ENCODE measurements around the gene SEMA5B. TPM values are rescaled to one million over a fixed set of nuclear protein-coding genes. Genes with fewer than 3 reads are reported as not detected.

SEMA5B gene
- total and polyA plus RNA-seq, 2 of the 4 experiments (the other 2 are of a cell fraction): not detected

GRCh38 chr3:122952520-122952919, 75.0 kb downstream of the SEMA5B start:
- in situ Hi-C loops (cut with MboI; ENCODE audit: low sequenced_read_pairs) (no loop called here), intact Hi-C loops (cut with micrococcal nuclease) (loop anchor here (5.0 kb wide), 1 partner anchor 55 kb away; no protein-coding TSS in a partner anchor), dilution Hi-C loops (cut with HindIII; ENCODE audit: low sequenced_read_pairs, unreplicated experiment) (no loop called here)
- CTCF ChIA-PET: no interaction called here
- H3K27ac ChIP-seq (ENCODE audit: insufficient read depth, low read length): no peak overlapping the region
- no peak overlapping the region for H4K5ac ChIP-seq (ENCODE audit: low read depth, low read length)
- no peak overlapping the region for H2BK120ac ChIP-seq (ENCODE audit: low read depth, low read length)
- no peaks in the 10 kb centered on the region for H4K20me1 ChIP-seq (ENCODE audit: insufficient read depth, low read length)
- H3K23ac ChIP-seq (ENCODE audit: low read depth, low read length): no peak overlapping the region
- no peak overlapping the region for H3K14ac ChIP-seq (replicated peaks; ENCODE audit: low read depth, low read length)
- no CpG with 5 or more reads among the region's 3 CpGs for WGBS, 2 experiments (ENCODE audit: extremely low coverage in 2 of 2, insufficient read length in 1 of 2)
- peaks cover 34% of the 10 kb centered on the region for H3K27me3 ChIP-seq (ENCODE audit: control insufficient read depth, insufficient read depth, low read length)
- ATAC-seq (ENCODE audit: low read depth) (no peak), DNase-seq (no peak)
- H3K36me3 ChIP-seq (ENCODE audit: control insufficient read depth, insufficient read depth, low read length): no peaks in the 10 kb centered on the region
- no peak overlapping the region for H2AK5ac ChIP-seq (ENCODE audit: low read depth, low read length)
- H2AK9ac ChIP-seq (replicated peaks; ENCODE audit: low read depth, low read length, poor library complexity): no peak overlapping the region
- H2BK5ac ChIP-seq (ENCODE audit: low read depth, low read length, poor library complexity, severe bottlenecking): no peak overlapping the region
- H3K4ac ChIP-seq (ENCODE audit: low read depth, low read length): no peak overlapping the region
- POLR2A ChIA-PET (ENCODE audit: unreplicated experiment): no interaction called here
- no peak overlapping the region for H2BK20ac ChIP-seq (ENCODE audit: low read depth, low read length)
- no peaks in the 10 kb centered on the region for H3K79me1 ChIP-seq (ENCODE audit: low read depth in 1 of 2, low read length in 2 of 2)
- H3K4me1 ChIP-seq (ENCODE audit: control insufficient read depth, insufficient read depth, low read length): peaks cover 1% of the 10 kb centered on the region; the same call in 1 of the 2 replicates
- H3K18ac ChIP-seq (ENCODE audit: low read depth, low read length): no peak overlapping the region
- H3K9me1 ChIP-seq (ENCODE audit: insufficient read depth, low read length): no peaks in the 10 kb centered on the region
- TF ChIP-seq FOS (IDR thresholded peaks at IDR 0.05; ENCODE audit: low read depth, low read length) (no peak), POLR2A (IDR thresholded peaks at IDR 0.05; ENCODE audit: low read depth, low read length) (no peak), RCOR1 (IDR thresholded peaks at IDR 0.05; ENCODE audit: insufficient replicate concordance, low read length) (no peak), RFX5 (IDR thresholded peaks at IDR 0.05; ENCODE audit: low read depth, low read length) (no peak), BHLHE40 (IDR thresholded peaks at IDR 0.05; ENCODE audit: low read depth, low read length) (no peak), RAD21 (IDR thresholded peaks at IDR 0.05; ENCODE audit: low read length) (no peak), MAZ (IDR thresholded peaks at IDR 0.05; ENCODE audit: borderline replicate concordance, low read depth, low read length) (no peak), CHD1 (IDR thresholded peaks at IDR 0.05; ENCODE audit: low read depth, low read length) (no peak), MAFK (IDR thresholded peaks at IDR 0.05; ENCODE audit: low read depth, low read length) (no peak), SMC3 (IDR thresholded peaks at IDR 0.05; ENCODE audit: low read depth, low read length) (no peak), NFE2L2 (IDR thresholded peaks at IDR 0.05; ENCODE audit: low read depth, low read length) (no peak), ELK1 (IDR thresholded peaks at IDR 0.05; ENCODE audit: borderline replicate concordance, low read depth, low read length) (no peak), USF2 (IDR thresholded peaks at IDR 0.05; ENCODE audit: low read depth, low read length) (no peak), MXI1 (IDR thresholded peaks at IDR 0.05; ENCODE audit: borderline replicate concordance, low read depth, low read length) (no peak)
- H3K9ac ChIP-seq (ENCODE audit: low read depth, low read length): no peak overlapping the region
- no TSS peak for BruUV-seq (replicated peaks)
- no peak overlapping the region for H2AFZ ChIP-seq (replicated peaks; ENCODE audit: low read length, poor library complexity)
- H3K4me2 ChIP-seq (ENCODE audit: low read depth, low read length): no peak overlapping the region
- H4K91ac ChIP-seq (ENCODE audit: insufficient read depth, low read depth, low read length): no peak overlapping the region
- H2BK15ac ChIP-seq (ENCODE audit: low read depth, low read length): no peak overlapping the region
- H4K8ac ChIP-seq (ENCODE audit: low read depth in 2 of 2, low read length in 2 of 2): no peak overlapping the region
- H3K9me3 ChIP-seq (ENCODE audit: control insufficient read depth, insufficient read depth, low read length): no peaks in the 10 kb centered on the region
- no peak overlapping the region for H3K4me3 ChIP-seq (ENCODE audit: insufficient read depth, low read depth, low read length)
- H3K56ac ChIP-seq (ENCODE audit: extremely low read depth, insufficient read depth, low read length): no peak overlapping the region

Measured in IMR-90 (cell line).